Measurements from ENCODE around the gene FSTL4. TPM values are rescaled to one million over a fixed set of nuclear protein-coding genes. Genes with fewer than 3 reads are reported as not detected.

Gene FSTL4
- total RNA-seq, 1 experiment from 2014 or later: not detected

- Mint-ChIP-seq H3K27me3 (ENCODE audit: unreplicated experiment) (peaks cover 69% of the 10 kb centered on the region), H3K36me3 (ENCODE audit: insufficient read depth, unreplicated experiment) (no peaks in the 10 kb centered on the region), H3K27ac (ENCODE audit: unreplicated experiment) (no peak overlapping the region), H3K9me3 (ENCODE audit: low read depth, unreplicated experiment) (no peaks in the 10 kb centered on the region), H3K4me3 (ENCODE audit: low read depth, unreplicated experiment) (no peak overlapping the region), H3K4me1 (ENCODE audit: low read depth, unreplicated experiment) (no peaks in the 10 kb centered on the region)
- no TSS peak for BruUV-seq (replicated peaks)
- no peak for TF ChIP-seq CTCF (IDR thresholded peaks at IDR 0.05; ENCODE audit: unreplicated experiment)
- intact Hi-C loops (cut with micrococcal nuclease; ENCODE audit: unreplicated experiment): no loop called here
- CTCF ChIA-PET: interaction anchor here (0.6 kb wide), 1 partner anchor 45 kb away, joined by 3 read pairs; no protein-coding TSS in a partner anchor
- no peak for DNase-seq
Observed at GRCh38 chr5:133467826-133468463, 144.4 kb downstream of the FSTL4 start.

GRCh38 chr5:133467335-133467779 lies 145.0 kb downstream of the FSTL4 start:
- Mint-ChIP-seq H3K27me3 (ENCODE audit: unreplicated experiment) (peaks cover 69% of the 10 kb centered on the region), H3K4me1 (ENCODE audit: low read depth, unreplicated experiment) (no peaks in the 10 kb centered on the region), H3K4me3 (ENCODE audit: low read depth, unreplicated experiment) (no peak overlapping the region), H3K27ac (ENCODE audit: unreplicated experiment) (no peak overlapping the region), H3K9me3 (ENCODE audit: low read depth, unreplicated experiment) (no peaks in the 10 kb centered on the region), H3K36me3 (ENCODE audit: insufficient read depth, unreplicated experiment) (no peaks in the 10 kb centered on the region)
- no peak for TF ChIP-seq CTCF (IDR thresholded peaks at IDR 0.05; ENCODE audit: unreplicated experiment)
- BruUV-seq (replicated peaks): no TSS peak
- CTCF ChIA-PET: no interaction called here
- no peak for DNase-seq
- intact Hi-C loops (cut with micrococcal nuclease; ENCODE audit: unreplicated experiment): no loop called here

GRCh38 chr5:133466556-133467334 lies 145.6 kb downstream of the FSTL4 start:
- no peak for TF ChIP-seq CTCF (IDR thresholded peaks at IDR 0.05; ENCODE audit: unreplicated experiment)
- Mint-ChIP-seq H3K4me3 (ENCODE audit: low read depth, unreplicated experiment) (no peak overlapping the region), H3K9me3 (ENCODE audit: low read depth, unreplicated experiment) (no peaks in the 10 kb centered on the region), H3K27me3 (ENCODE audit: unreplicated experiment) (peaks cover 69% of the 10 kb centered on the region), H3K27ac (ENCODE audit: unreplicated experiment) (no peak overlapping the region), H3K36me3 (ENCODE audit: insufficient read depth, unreplicated experiment) (no peaks in the 10 kb centered on the region), H3K4me1 (ENCODE audit: low read depth, unreplicated experiment) (no peaks in the 10 kb centered on the region)
- DNase-seq: no peak
- CTCF ChIA-PET: no interaction called here
- intact Hi-C loops (cut with micrococcal nuclease; ENCODE audit: unreplicated experiment): no loop called here
- BruUV-seq (replicated peaks): no TSS peak

- Mint-ChIP-seq H3K27ac (ENCODE audit: unreplicated experiment) (no peak overlapping the region), H3K4me3 (ENCODE audit: low read depth, unreplicated experiment) (no peak overlapping the region), H3K36me3 (ENCODE audit: insufficient read depth, unreplicated experiment) (no peaks in the 10 kb centered on the region), H3K27me3 (ENCODE audit: unreplicated experiment) (peaks cover 54% of the 10 kb centered on the region), H3K4me1 (ENCODE audit: low read depth, unreplicated experiment) (no peaks in the 10 kb centered on the region), H3K9me3 (ENCODE audit: low read depth, unreplicated experiment) (no peaks in the 10 kb centered on the region)
- TF ChIP-seq CTCF (IDR thresholded peaks at IDR 0.05; ENCODE audit: unreplicated experiment): no peak
- BruUV-seq (replicated peaks): no TSS peak
- intact Hi-C loops (cut with micrococcal nuclease; ENCODE audit: unreplicated experiment): no loop called here
- no peak for DNase-seq
- CTCF ChIA-PET: no interaction called here
Observed at GRCh38 chr5:133464013-133464412, 148.3 kb downstream of the FSTL4 start.
